NB4 (cell line): ENCODE measurements around the gene NHERF1.

Experiments
- DNase-seq: peaks from one replicate; pipeline ENCODE4 v3.0.0; 2010; ENCODE audit warnings: low read depth
- H3K4me3 ChIP-seq: one replicate; pipeline ENCODE4 v1.5.1; 2011; ENCODE audit warnings: mild to moderate bottlenecking, low read depth, low read length, moderate library complexity
- MYC ChIP-seq: IDR thresholded peaks from 2 replicates; pipeline ENCODE4 v1.6.1; 2011; ENCODE audit warnings: low read depth, low read length
- POLR2A ChIP-seq: IDR thresholded peaks from 2 replicates; pipeline ENCODE4 v1.6.1; 2011; ENCODE audit warnings: mild to moderate bottlenecking; ENCODE audit not compliant: insufficient read length; ENCODE audit errors: extremely low read depth
- TF ChIP-seq, protein P1 (sequence below): IDR thresholded peaks from 2 replicates; pipeline ENCODE4 v1.6.1; 2011; ENCODE audit warnings: low read depth, low read length
- TF ChIP-seq, protein P2 (sequence below): IDR thresholded peaks from one replicate; pipeline ENCODE4 v1.5.1; 2012; ENCODE audit warnings: low read depth, low read length

NHERF1 gene

DNA sequence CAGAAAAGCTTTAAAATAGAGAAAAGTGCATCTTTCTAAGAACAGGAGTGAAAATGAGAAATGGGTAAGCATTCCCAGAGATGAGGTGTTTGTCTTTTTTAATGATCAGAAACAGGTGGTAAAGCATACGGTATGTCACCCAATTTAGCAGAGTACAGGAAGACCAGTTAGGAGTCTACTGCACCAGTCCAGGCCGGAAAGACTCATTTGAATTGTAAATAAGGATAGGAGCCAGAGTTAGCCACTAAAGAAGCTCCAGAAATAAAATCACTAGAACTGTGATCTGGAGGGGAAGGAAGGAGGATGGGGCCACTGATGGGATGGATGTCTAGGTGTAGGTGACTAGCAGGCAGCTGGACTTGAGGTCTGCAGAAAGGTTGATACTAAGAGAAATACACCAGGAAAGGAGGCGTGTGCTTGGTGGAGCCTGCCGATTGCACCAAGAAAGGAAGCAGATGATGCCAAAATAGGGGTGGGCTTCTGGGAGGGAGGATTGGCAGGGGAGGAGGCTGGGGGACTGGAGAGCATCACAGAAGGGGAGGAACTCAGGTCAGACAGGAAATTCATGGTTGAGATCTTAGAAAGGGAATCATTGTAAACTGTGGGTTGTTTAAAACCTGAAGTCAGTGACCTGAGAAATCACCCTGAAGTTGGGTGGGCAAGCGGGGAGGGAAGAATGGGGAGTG, 35.8 kb downstream of the NHERF1 start:
- TF ChIP-seq, protein P1, sequence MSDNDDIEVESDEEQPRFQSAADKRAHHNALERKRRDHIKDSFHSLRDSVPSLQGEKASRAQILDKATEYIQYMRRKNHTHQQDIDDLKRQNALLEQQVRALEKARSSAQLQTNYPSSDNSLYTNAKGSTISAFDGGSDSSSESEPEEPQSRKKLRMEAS, result no peak
- TF ChIP-seq MYC, result no peak
- no peak for TF ChIP-seq POLR2A
- TF ChIP-seq, protein P2, sequence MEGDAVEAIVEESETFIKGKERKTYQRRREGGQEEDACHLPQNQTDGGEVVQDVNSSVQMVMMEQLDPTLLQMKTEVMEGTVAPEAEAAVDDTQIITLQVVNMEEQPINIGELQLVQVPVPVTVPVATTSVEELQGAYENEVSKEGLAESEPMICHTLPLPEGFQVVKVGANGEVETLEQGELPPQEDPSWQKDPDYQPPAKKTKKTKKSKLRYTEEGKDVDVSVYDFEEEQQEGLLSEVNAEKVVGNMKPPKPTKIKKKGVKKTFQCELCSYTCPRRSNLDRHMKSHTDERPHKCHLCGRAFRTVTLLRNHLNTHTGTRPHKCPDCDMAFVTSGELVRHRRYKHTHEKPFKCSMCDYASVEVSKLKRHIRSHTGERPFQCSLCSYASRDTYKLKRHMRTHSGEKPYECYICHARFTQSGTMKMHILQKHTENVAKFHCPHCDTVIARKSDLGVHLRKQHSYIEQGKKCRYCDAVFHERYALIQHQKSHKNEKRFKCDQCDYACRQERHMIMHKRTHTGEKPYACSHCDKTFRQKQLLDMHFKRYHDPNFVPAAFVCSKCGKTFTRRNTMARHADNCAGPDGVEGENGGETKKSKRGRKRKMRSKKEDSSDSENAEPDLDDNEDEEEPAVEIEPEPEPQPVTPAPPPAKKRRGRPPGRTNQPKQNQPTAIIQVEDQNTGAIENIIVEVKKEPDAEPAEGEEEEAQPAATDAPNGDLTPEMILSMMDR, result no peak
- no peak overlapping the region for H3K4me3 ChIP-seq
- DNase-seq, result no peak

DNA sequence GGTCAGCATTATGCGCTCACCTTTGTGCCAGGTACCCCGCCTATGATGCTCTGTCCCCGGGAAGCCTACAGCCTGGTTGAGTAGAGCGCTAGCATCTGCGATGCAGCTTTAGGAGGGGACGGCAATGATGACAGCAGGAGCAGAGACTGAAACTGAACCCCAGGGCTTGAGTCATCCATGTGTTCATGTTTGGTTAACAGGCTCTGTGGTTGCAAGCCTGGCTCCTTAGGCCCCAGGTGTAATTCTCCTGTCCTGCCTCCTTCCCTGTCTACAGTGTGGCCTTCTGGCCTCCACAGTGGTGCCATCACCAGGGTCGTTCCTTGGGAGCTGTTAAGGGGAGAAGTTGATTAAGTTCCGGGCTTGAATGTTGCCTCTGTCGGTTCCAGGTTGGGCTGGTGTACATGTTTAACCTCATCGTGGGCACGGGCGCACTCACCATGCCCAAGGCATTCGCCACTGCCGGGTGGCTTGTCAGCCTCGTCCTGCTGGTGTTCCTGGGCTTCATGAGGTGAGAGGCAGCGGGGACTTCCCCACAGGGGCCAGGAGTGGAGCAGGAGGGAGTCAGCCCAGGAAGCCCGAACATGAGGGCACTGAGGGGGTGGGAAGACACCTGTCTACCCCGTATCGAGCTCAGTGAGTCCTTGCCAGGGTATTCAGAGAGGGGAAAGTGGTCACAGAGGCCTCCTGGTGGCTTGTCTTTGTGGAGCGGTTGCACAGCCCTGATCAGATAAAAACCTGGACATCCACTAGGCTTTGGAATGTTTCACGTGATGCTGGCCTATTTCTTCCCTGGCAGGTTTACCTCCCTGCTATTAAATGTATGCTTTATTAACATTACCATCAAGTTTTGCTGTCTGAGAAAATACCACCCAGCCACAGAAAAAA, 36.9 kb downstream of the NHERF1 start:
- TF ChIP-seq, protein P1, result no peak
- TF ChIP-seq, protein P2, result peak; percentile 2
- DNase-seq, result no peak
- no peak overlapping the region for H3K4me3 ChIP-seq

DNA sequence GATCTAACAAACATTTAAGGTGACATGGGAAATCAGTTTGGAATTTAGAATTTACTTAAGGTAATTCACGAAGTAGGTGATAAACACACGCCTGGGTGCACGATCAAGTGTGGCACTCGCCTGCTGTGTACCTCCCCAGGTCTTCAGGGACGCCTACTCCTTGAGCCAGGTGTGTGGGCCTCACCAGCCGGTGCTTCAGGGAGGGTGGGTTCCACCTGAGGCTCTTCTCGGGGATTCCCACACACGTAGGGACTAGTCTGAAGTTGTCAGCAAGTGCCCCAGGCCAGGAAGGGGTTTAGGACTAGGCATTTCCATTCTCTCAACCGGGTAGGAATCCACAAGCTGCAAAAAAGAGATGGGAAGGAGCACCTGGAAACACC, 37.5 kb downstream of the NHERF1 start:
- H3K4me3 ChIP-seq, result no peak overlapping the region
- DNase-seq, result no peak
- no peak for TF ChIP-seq POLR2A
- TF ChIP-seq, protein P1, result no peak
- TF ChIP-seq MYC, result no peak
- TF ChIP-seq, protein P2, result no peak

DNA sequence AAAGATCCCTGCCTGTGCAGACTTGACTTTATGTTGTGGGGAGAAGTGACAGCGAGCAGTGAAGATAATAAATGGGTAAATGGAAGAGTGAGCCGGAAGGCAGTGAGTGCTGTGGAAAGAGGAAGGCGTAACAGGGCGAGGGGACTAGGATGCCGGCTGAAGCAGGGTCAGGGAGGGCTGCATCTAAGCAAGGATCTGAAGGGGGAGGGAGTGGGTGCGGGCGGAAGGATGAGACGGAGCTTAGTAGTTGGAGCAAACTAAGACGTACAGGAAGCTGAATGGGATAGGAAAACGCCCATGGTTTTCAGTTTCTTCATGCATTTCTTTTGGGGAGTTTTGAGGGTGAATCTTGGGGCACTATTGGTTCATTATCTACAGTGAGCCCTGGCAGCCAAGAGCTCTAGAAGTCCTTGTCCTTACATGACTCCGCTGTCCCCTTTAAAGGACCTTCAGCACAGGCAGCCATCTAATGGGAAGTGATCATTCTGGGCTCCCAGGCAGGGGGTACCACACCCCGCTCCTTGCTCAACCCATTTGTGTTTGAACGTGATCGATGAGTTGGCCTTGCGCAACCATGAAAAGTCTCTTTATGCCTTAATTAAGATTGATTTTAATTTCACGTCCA, 38.1 kb downstream of the NHERF1 start:
- no peak overlapping the region for H3K4me3 ChIP-seq
- TF ChIP-seq, protein P2, result no peak
- TF ChIP-seq, protein P1, result no peak
- DNase-seq, result no peak

DNA sequence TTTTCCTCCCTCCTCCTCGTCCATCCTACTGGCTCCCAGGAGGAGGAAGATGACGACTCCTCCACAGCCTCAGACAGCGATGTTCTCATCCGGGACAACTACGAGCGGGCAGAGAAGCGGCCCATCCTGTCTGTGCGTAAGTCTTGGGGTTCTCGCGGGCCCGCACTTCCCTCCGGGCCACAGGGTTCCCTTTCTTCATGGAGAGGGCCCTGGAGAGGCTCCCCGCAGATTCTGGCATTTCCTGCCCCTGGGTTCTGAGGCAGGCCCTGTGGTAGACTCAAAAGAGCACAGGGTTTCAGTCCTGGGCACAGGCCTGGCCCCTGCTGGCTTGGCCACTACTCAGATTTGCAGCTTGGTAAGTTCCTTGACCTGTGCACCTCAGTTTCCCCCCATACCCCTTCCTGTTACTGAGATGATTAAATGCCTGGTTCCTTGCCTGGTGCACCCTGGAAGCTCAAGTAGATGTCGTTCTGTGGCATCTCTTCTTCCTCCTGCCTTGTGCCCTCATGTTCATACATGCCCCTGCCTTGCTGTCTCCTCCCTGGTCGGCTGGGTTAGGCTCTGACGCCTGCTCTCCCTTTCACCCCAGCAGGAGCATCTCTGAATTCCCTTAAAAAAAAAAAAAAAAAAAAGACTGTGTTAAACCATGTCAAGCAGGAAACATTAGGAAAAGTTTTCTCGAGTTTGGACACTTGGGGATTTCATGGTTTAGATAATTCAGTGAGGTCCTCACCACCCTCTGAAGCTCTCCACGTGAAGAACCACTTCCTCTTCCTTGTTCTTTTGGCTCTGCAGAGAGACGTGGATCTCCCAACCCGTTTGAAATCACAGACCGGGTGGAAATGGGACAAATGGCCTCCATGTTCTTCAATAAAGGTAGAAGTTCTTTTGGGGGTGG, 42.0 kb downstream of the NHERF1 start:
- TF ChIP-seq POLR2A, result no peak
- TF ChIP-seq, protein P2, result no peak
- no peak for TF ChIP-seq MYC
- no peak overlapping the region for H3K4me3 ChIP-seq
- DNase-seq, result no peak
